HFFc6 (cell line): ENCODE results near the gene TSPAN11. TPM values are rescaled to one million over a fixed set of nuclear protein-coding genes. Genes with fewer than 3 reads are reported as not detected.
"Not testable (repeated sequence)": the region's sequence is repeated elsewhere in the genome, so short reads cannot be mapped to it uniquely, and the experiment has no call there.

ENCODE experiments used
- DNase-seq: peaks from one replicate; pipeline ENCODE4 v3.0.0-alpha.2; 2018
- H3K27ac Mint-ChIP-seq: 2 replicates; pipeline ENCODE4 v1.8.0; 2020; ENCODE audit warnings: mild to moderate bottlenecking, mixed read lengths
- H3K27me3 Mint-ChIP-seq: 2 replicates; pipeline ENCODE4 v1.8.0; 2021; ENCODE audit warnings: mild to moderate bottlenecking, moderate library complexity, mixed read lengths; ENCODE audit not compliant: insufficient read depth
- H3K36me3 Mint-ChIP-seq: 2 replicates; pipeline ENCODE4 v1.8.0; 2021; ENCODE audit warnings: low read depth, mixed read lengths
- H3K4me1 Mint-ChIP-seq: 2 replicates; pipeline ENCODE4 v1.8.0; 2020; ENCODE audit warnings: low read depth, mixed read lengths
- H3K4me3 Mint-ChIP-seq: 2 replicates; pipeline ENCODE4 v1.8.0; 2020; ENCODE audit warnings: mild to moderate bottlenecking, moderate library complexity, mixed read lengths
- H3K9me3 Mint-ChIP-seq: 2 replicates; pipeline ENCODE4 v1.8.0; 2020; ENCODE audit warnings: mild to moderate bottlenecking, mixed read lengths
- CTCF ChIP-seq: fragments of 200-600 bp; sonication (generic); IDR thresholded peaks from 2 replicates; pipeline ENCODE4 v1.5.0; 2021; ENCODE audit warnings: antibody characterized with exemption, mild to moderate bottlenecking
- total RNA-seq, 6 experiments: library from RNA; stranded (reverse); fragmentation: NEBNext Ultra II Directional; extraction: Animal tissue kit (Norgen Biotek cat#: 25700); gene quantifications; 2 replicates in 1 of 6; 3 replicates in 5 of 6; pipeline ENCODE4 v1.2.3, GENCODE V29; 2021

The TSPAN11 gene
- total RNA-seq, 6 experiments from 2014 or later = 0.17 to 0.18 TPM; not detected in 4

GRCh38 chr12:31008961-31009840 is 82.7 kb downstream of the TSPAN11 start:
- Mint-ChIP-seq H3K36me3 (no peaks in the 10 kb centered on the region), H3K9me3 (no peaks in the 10 kb centered on the region), H3K27ac (no peak overlapping the region), H3K27me3 (peaks cover 5% of the 10 kb centered on the region), H3K4me1 (peaks cover 24% of the 10 kb centered on the region), H3K4me3 (no peak overlapping the region)
- TF ChIP-seq CTCF = no peak
- no peak for DNase-seq

GRCh38 chr12:31009976-31010375 is 83.4 kb downstream of the TSPAN11 start:
- Mint-ChIP-seq H3K4me3 (no peak overlapping the region), H3K27me3 (peaks cover 5% of the 10 kb centered on the region), H3K9me3 (no peaks in the 10 kb centered on the region), H3K27ac (no peak overlapping the region), H3K36me3 (no peaks in the 10 kb centered on the region), H3K4me1 (peaks cover 24% of the 10 kb centered on the region)
- DNase-seq = no peak
- no peak for TF ChIP-seq CTCF

GRCh38 chr12:31011336-31011735 is 84.8 kb downstream of the TSPAN11 start:
- no peak overlapping the region for H3K27ac Mint-ChIP-seq

DNA sequence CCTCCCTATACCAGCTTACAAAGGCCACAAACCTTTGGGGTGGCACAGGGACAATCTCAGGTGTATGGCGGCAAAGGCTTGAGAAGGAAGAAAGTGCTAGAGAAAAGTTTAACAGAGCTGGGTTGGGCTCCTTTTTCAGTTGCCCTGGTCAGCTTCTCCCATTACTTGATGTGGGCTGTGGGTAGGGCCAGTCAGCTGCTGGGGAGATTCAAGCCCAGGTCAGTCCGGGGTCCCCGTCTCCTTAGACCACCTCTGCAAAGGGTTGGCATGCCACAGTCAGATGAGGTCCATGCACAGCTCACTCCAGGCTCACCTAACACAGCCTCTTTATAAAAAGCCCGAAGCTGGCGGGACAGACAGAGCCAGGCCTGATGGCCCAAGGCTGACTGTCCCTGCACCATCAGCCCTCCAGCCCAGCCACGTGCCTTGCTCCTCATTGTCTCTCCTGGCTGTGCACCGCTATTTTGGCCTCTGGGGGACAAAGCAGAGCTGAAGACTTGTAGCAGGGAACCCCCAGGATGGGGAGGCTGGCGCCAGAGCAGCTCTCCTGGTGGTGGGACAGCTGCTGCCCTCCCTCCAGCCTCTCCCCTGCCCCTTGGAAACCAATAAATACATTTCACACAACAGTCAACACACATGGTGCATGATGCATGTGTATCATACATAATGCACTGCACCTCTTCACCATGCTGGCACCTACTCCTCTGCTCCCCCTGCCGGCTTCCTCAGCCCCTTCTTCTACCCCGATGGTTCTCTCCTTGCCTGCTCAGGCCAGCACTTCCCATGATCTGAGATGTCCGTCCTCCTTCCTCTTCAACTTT is 85.4 kb downstream of the TSPAN11 start:
- no peak for DNase-seq
- Mint-ChIP-seq H3K4me3 (no peak overlapping the region), H3K27me3 (peaks cover 8% of the 10 kb centered on the region), H3K36me3 (no peaks in the 10 kb centered on the region), H3K27ac (no peak overlapping the region), H3K4me1 (peaks cover 9% of the 10 kb centered on the region), H3K9me3 (no peaks in the 10 kb centered on the region)
- peak; percentile 59 for TF ChIP-seq CTCF

More at GRCh38 chr12:31011336-31011735, 84.8 kb downstream of the TSPAN11 start:
- Mint-ChIP-seq H3K4me1 (peaks cover 15% of the 10 kb centered on the region), H3K9me3 (no peaks in the 10 kb centered on the region), H3K4me3 (no peak overlapping the region), H3K27me3 (peaks cover 8% of the 10 kb centered on the region), H3K36me3 (no peaks in the 10 kb centered on the region)
- no peak for DNase-seq
- no peak for TF ChIP-seq CTCF

- H3K27me3 Mint-ChIP-seq, H3K4me1 Mint-ChIP-seq, DNase-seq, H3K27ac Mint-ChIP-seq, H3K9me3 Mint-ChIP-seq, H3K36me3 Mint-ChIP-seq, H3K4me3 Mint-ChIP-seq: not testable (repeated sequence)
These were observed 86.0 kb downstream of the TSPAN11 start for GRCh38 chr12:31012567-31012891.

DNA sequence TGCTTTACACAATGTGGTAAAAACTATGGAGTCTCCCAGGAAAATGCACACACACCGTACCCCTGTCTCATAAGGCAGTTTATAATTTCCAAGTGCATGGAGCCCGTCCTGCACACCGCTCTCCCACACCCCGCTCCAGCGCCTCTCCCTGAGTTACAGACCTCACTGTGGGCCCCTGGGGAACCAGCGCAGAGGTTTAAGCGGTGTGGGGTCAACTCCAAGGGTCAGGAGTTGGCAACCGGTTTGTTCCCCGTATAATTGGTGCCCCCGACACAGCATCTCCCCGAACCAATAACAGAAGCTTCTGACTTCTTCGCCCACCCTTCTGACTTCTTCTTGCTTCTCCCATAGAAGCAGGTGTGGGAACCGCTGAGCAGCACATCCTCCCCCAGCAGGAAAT is 88.7 kb downstream of the TSPAN11 start:
- Mint-ChIP-seq H3K36me3 (no peaks in the 10 kb centered on the region; the same call in 1 of the 2 replicates), H3K9me3 (no peaks in the 10 kb centered on the region), H3K27me3 (peaks cover 17% of the 10 kb centered on the region), H3K4me1 (no peaks in the 10 kb centered on the region), H3K4me3 (no peak overlapping the region), H3K27ac (no peak overlapping the region)
- no peak for TF ChIP-seq CTCF
- no peak for DNase-seq
